HG03280 (cell line): Measurements from ENCODE around the gene COPB2.
"Not testable (repeated sequence)": the region's sequence is repeated elsewhere in the genome, so short reads cannot be mapped to it uniquely, and the experiment has no call there.

Experiments used
- ATAC-seq: cut with Tn5 transposase; IDR thresholded peaks from one replicate; pipeline ENCODE4 v1.9.1; 2021; ENCODE audit warnings: mild to moderate bottlenecking, moderate library complexity; ENCODE audit not compliant: unreplicated experiment

The COPB2 gene

DNA sequence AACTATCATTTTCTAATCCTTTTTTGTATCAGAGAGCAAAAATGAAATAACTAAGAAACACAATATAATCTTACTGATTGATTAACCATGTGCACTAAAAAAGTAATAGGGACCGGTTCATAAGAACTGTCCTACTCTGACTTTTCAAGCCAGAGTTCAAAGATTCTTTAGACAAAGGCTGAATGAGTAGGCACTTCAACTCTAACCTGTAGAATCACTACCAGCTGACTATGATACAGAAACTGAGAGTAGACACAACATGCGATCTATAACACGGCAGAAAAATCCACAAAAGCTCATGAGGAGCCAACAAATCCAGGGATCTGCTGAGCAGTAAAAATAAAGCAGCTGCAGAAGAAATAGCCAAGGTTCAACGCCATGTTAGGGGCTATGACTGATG lies 8.9 kb downstream of the COPB2 start:
- no peak for ATAC-seq

- no peak for ATAC-seq
Observed at GRCh38 chr3:139378587-139379241, 10.7 kb downstream of the COPB2 start.

GRCh38 chr3:139377378-139377777 lies 12.1 kb downstream of the COPB2 start:
- ATAC-seq, result no peak

GRCh38 chr3:139374099-139374498 lies 15.3 kb downstream of the COPB2 start:
- no peak for ATAC-seq

DNA sequence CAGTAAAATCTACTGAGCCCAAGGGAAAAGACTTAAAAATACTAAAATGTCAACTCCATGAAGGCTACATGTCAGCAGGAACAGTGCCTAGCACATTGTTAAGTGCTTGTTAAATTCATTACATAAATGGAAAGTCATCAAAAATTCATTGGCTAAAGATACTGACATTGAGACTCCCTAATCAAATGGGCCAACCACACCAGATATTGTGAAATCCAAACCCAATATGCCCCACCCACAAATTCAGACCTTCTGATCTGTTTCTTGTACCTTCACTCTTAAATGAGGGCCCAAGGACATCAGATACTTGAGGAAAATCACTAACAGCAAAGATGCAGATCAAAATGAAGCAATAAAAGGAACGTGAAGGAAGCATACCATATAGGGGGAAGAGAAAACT lies 24.9 kb downstream of the COPB2 start:
- no peak for ATAC-seq

DNA sequence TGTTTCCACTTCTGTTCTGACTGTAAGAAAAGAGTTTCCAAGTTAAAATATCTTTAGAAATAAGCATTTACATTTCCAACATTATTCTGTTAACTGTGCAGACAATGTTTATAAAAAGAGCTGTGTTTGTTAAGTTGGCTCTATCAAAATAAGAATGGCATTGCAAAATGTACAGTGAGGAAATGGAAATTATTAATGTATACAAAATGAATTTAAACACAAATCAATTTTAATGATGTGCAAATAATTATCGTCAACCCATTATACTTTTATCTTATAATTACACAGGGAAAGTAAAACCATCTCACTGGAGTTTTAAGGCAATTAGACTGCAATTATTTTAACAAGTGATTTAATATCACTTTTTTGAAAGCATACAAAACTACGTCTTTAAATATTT lies 28.2 kb downstream of the COPB2 start:
- ATAC-seq, result no peak

DNA sequence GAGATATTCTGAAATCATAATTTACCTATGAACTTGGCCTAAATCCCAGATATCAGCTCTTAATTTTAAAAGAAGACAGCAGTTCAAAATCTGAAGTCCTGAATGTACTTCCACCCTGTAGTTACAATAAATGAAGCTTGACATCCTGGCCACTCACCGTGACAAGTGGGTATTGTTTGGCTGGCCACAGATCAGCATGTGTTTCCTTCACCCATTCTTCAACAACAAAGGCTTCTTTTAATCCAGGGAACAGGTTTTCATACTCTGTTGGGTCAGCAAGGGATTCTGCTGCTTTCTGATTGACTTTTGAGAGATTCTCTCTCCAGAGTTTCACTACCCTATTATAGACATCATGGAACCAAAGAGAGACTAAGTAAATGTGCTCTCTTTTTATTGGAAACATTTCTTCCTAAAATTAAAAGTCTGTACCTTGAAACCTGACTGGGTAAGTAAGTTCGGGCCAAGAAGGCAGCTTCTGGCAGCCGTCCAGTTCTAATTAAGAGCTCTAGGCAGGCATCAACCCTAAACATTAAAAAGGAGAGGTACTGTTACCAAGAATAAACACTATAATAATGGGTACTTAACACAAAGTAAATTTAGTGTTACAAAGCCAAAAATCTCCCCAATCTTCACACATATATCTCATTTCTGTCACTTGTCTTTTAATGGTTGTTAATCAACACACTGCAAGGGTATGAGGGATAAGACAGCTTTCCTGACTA lies 30.4 kb downstream of the COPB2 start:
- no peak for ATAC-seq

- ATAC-seq, result no peak
Observed at GRCh38 chr3:139357899-139358298, 31.5 kb downstream of the COPB2 start.

DNA sequence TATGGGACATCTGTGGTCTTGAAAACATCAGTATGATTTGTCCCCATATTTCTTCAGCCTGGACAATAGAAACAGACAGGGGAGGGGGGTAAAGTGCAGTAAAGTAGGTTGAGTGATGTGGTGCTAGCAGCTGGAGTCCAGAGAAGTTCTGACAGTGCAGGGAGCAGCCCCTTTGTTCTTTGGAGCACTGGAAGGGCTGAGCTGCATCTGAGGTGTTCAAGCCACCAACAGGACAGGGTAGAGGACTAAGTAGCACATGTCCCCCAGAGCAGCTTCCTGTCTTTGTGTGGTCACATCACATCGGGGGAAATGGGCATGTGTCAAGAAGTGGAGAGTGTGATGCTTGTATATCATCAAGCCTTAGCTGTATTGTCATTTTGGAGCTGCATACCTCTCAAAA lies 33.6 kb downstream of the COPB2 start:
- ATAC-seq, result no peak

DNA sequence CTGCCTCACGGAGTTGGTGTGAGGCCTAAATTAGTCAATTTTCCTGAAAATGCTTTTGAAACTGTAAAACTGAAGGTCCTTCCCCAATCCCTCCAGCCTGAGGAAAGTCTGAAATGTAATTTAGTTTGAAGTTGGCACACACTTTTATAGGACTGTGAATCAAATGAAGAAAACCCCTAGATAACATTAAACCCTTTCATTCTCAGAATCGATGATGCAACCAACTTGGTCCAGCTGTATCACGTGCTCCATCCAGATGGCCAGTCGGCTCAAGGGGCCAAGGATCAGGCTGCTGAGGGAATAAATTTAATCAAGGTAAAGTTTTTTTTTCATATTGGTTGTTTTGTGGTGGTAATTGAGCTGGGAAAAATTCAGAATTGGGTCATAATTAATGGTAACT lies 34.0 kb downstream of the COPB2 start:
- no peak for ATAC-seq

DNA sequence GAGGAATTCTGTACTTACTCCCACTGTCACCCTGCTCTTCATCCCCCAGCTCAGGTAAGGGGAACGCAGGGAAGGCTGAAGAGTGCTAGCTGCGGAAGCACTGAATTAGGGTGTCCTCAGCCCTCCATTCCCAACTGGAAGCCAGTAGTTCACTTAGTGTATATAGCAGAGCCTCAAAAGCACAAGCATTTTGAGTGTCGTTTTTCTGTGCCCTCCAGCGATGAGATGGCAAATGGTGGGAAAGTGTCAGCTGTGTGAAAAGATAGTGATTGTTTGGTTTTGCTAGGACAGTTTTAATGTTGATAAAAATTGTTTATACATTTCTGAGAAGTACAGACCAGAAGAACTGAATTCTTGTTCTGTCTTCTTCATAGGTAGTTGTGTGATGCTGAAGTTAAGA lies 34.8 kb downstream of the COPB2 start:
- ATAC-seq, result no peak

DNA sequence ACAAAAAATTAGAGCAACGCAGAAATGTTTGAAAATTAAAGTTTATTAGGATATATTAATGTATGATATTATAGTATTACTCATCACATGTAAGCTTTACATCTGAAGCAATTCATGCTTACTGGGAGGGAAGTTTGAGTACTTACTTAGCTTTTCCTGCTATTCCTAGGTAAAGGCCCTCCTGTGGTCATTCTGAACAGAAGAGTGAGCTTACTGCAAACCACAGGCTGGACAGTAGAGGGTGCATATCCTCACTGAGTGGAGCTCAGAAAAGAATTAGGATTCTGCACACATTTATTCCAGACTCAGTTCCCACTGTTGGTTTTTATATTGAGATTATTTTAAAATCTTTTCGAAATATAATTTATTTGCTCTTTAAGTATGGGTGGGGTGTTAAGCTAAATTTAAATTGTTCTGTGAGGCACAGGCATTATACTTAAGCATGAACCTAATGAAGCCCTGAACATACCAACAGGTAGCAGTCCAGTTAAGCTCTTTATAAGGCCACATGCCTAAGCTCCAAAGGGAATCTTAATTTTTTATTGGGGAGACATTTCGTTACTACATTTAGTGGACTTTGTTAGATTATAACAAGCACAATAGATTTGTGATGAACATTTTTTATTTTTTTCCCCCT lies 35.4 kb downstream of the COPB2 start:
- peak; percentile 48 for ATAC-seq

DNA sequence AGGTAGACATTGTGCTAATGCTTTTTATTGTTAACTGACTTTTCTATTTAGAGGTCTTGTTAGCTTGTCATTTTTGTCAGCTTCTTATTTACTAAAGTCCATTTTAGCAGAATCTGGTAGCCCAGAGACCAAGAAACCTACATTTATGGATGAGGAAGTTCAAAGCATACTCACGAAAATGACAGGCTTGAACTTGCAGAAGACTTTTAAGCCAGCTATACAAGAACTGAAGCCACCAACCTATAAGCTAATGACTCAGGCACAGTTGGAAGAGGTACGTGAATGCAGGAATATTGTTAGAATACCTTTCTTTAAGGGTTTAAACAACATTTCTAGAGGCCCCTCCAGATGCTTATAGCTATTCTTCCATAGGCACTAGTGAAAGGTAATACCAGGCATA lies 42.7 kb downstream of the COPB2 start:
- ATAC-seq, result no peak

DNA sequence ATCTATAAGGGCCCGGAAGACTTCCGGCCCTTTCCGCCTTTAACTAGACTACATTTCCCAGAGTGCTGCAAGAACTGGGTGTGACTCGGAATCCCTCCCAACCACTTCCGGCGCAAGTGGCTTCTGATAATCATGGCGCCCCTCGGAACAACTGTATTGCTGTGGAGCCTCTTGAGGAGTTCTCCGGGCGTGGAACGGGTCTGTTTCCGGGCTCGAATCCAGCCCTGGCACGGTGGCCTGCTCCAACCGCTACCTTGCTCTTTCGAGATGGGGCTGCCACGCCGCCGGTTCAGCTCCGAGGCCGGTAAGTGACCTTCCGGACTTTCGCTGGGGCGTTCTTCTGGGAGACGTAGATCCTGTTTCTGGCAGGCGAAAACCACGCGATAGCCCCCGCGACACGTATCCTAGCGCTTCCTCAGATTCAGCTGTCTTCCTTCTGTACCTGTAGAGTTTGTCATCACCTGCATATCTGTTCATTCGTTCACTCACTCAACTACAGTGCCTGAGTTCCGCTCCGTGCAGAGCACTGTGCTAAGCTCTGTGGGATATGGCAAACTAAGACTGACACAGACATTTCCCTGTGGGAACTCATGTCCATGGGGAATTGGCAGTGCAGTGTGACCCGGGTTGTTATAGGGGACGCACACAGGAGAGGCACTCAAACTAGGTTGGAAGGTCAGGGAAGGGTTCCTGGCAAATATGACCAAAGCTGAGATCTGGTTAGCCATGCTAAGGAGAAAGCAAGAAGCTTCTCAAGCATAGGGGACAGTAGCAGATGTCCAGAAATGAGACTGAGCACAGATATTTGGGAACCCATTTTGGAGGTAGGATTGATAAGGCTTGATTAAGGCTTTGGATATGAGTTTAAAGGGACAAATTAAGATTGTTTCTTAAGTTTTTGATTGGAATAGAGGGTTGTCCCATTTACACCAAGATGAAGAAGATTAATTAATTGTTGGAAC lies 45.3 kb downstream of the COPB2 start, which contains the start of gene MRPS22:
Gene MRPS22 (plus strand): TSS at position 126 of the 962 bp plus-strand sequence. CDS start 7 bp downstream, at position 133.
- peak; percentile 97 for ATAC-seq

DNA sequence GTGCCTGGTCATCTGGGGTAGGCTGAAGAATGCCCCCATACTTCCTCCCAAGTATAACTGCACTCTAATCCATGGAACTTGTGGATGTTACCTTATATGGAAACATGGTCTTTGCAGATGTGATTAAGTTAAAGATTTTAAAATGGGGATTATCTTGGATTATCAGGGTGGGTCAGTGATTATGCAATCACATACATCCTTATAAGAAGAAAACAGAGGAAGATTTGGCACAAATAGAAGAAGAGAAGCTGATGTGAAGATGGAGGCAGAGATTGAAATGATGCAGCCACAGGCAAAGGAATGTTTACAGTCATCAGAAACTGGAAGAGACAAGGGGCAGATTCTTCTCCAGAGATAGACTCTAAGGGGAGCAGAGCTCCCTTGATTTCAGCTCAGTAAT lies 47.4 kb downstream of the COPB2 start:
- ATAC-seq, result no peak

- ATAC-seq, result no peak
Observed at GRCh38 chr3:139340784-139341183, 48.7 kb downstream of the COPB2 start.

DNA sequence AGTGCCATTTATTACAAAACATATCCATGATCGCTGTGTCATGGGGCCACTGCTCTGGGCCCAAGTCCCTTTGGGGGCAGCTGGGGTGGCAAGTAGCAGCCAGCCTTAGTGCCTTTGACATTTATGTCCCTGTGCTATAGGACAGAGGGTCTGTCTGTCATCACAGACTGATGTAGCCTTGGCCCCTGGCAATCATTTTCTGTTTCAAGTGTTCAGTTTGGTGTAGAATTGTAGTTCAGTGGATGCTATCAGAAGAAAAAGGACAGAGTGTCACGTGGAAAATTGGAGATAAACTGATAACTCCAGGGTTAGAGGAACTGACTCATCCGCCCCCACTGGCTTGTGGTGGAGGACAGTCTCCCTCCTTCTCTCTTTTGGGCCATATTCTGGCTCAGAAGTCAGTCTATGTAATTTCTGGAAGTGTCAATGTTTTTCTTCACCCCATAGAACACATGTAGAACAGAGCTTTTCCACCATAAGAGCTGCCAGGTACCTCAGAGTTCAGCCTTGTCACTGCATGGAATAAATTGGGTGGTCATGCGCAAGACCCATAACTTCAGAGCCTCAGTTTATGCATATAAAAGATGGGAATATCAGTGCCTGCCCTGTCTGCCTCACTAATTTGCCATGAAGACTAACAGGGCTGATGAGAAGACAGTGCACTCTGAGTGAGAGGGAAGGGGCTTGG lies 50.1 kb downstream of the COPB2 start:
- ATAC-seq, result no peak

DNA sequence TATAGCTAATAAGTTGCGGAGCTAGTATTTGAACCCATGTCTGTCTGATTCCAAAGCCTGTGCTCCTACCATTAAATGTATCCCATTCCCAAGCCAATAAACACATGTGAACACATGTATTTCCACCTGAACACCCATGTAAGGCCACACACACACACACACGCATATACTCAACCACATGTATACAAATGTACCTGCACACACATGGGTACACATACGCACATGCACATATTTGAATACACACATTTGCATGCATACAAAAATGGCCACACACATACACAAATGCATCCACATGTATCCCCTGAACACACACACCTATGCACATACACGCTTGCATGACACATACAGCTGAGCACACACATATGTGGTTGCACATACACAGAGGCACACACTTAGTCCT lies 51.0 kb downstream of the COPB2 start:
- ATAC-seq, result no peak

DNA sequence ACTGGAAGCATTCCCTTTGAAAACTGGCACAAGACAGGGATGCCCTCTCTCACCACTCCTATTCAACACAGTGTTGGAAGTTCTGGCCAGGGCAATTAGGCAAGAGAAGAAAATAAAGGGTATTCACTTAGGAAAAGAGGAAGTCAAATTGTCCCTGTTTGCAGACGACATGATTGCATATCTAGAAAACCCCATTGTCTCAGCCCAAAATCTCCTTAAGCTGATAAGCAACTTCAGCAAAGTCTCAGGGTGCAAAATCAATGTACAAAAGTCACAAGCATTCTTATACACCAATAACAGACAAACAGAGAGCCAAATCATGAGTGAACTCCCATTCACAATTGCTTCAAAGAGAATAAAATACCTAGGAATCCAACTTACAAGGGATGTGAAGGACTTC lies 54.8 kb downstream of the COPB2 start:
- ATAC-seq, result not testable (repeated sequence)

- ATAC-seq, result no peak
Observed at GRCh38 chr3:139332092-139332491, 57.4 kb downstream of the COPB2 start.
